ENCODE measurements around the gene DNM2. TPM values are rescaled to one million over a fixed set of nuclear protein-coding genes. Genes with fewer than 3 reads are reported as not detected.
A peak's percentile ranks its signal among the peaks of the same experiment; 100 is the strongest.

Gene DNM2
- total and polyA plus RNA-seq, 2 of the 13 experiments (the other 11 are each of a cell fraction or from before 2014, with no cell fraction given): 41.7 to 59.8 TPM

GRCh38 chr19:10769533-10770491, 51.9 kb downstream of the DNM2 start (continued):
- no peak for TF ChIP-seq SRF (IDR thresholded peaks at IDR 0.05; ENCODE audit: low read depth, low read length)
- TF ChIP-seq, protein P1, sequence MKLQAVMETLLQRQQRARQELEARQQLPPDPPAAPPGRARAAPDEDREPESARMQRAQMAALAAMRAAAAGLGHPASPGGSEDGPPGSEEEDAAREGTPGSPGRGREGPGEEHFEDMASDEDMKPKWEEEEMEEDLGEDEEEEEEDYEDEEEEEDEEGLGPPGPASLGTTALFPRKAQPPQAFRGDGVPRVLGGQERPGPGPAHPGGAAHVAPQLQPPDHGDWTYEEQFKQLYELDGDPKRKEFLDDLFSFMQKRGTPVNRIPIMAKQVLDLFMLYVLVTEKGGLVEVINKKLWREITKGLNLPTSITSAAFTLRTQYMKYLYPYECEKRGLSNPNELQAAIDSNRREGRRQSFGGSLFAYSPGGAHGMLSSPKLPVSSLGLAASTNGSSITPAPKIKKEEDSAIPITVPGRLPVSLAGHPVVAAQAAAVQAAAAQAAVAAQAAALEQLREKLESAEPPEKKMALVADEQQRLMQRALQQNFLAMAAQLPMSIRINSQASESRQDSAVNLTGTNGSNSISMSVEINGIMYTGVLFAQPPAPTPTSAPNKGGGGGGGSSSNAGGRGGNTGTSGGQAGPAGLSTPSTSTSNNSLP (IDR thresholded peaks at IDR 0.05; ENCODE audit: low read depth, low read length): no peak
- no peak for TF ChIP-seq TOE1 (CRISPR knock-in tag; IDR thresholded peaks at IDR 0.05)
- peak; percentile 13; the same call in 1 of the 2 replicates for TF ChIP-seq TBX2 (CRISPR knock-in tag; IDR thresholded peaks at IDR 0.05; ENCODE audit: borderline replicate concordance)
- TF ChIP-seq RFXAP (CRISPR knock-in tag; IDR thresholded peaks at IDR 0.05; ENCODE audit: borderline replicate concordance): no peak
- no peak for TF ChIP-seq MIER2 (CRISPR knock-in tag; IDR thresholded peaks at IDR 0.05)
- TF ChIP-seq ATF7-NPFF (CRISPR knock-in tag; IDR thresholded peaks at IDR 0.05; ENCODE audit: low read depth): no peak
- TF ChIP-seq ELF3 (CRISPR knock-in tag; IDR thresholded peaks at IDR 0.05): peak; percentile 4; the same call in 1 of the 2 replicates
- TF ChIP-seq TAF15 (IDR thresholded peaks at IDR 0.05; ENCODE audit: low read depth, low read length, poor library complexity, severe bottlenecking): no peak
- TF ChIP-seq ZFAT (CRISPR knock-in tag; conservative IDR thresholded peaks at IDR 0.05): no peak
- TF ChIP-seq HNRNPL (IDR thresholded peaks at IDR 0.05; ENCODE audit: low read depth, low read length): no peak
- no peak for TF ChIP-seq PCBP1 (IDR thresholded peaks at IDR 0.05; ENCODE audit: borderline replicate concordance, low read depth, low read length)
- no peak for TF ChIP-seq MAF1 (CRISPR knock-in tag; IDR thresholded peaks at IDR 0.05; ENCODE audit: borderline replicate concordance)
- peak; percentile 23; the same call in 1 of the 2 replicates for TF ChIP-seq SKIL (CRISPR knock-in tag; IDR thresholded peaks at IDR 0.05; ENCODE audit: borderline replicate concordance)
- TF ChIP-seq, protein P2, sequence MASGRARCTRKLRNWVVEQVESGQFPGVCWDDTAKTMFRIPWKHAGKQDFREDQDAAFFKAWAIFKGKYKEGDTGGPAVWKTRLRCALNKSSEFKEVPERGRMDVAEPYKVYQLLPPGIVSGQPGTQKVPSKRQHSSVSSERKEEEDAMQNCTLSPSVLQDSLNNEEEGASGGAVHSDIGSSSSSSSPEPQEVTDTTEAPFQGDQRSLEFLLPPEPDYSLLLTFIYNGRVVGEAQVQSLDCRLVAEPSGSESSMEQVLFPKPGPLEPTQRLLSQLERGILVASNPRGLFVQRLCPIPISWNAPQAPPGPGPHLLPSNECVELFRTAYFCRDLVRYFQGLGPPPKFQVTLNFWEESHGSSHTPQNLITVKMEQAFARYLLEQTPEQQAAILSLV (CRISPR knock-in tag; IDR thresholded peaks at IDR 0.05; ENCODE audit: borderline replicate concordance): no peak
- no peak for TF ChIP-seq CAMTA2 (CRISPR knock-in tag; IDR thresholded peaks at IDR 0.05; ENCODE audit: borderline replicate concordance)
- TF ChIP-seq, protein P3, sequence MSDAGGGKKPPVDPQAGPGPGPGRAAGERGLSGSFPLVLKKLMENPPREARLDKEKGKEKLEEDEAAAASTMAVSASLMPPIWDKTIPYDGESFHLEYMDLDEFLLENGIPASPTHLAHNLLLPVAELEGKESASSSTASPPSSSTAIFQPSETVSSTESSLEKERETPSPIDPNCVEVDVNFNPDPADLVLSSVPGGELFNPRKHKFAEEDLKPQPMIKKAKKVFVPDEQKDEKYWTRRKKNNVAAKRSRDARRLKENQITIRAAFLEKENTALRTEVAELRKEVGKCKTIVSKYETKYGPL (CRISPR knock-in tag; IDR thresholded peaks at IDR 0.05): no peak
- peak; percentile 40; the same call in 1 of the 2 replicates for TF ChIP-seq TARDBP (CRISPR knock-in tag; IDR thresholded peaks at IDR 0.05)
- TF ChIP-seq DNMT1 (CRISPR knock-in tag; IDR thresholded peaks at IDR 0.05): no peak
- TF ChIP-seq, protein P4, sequence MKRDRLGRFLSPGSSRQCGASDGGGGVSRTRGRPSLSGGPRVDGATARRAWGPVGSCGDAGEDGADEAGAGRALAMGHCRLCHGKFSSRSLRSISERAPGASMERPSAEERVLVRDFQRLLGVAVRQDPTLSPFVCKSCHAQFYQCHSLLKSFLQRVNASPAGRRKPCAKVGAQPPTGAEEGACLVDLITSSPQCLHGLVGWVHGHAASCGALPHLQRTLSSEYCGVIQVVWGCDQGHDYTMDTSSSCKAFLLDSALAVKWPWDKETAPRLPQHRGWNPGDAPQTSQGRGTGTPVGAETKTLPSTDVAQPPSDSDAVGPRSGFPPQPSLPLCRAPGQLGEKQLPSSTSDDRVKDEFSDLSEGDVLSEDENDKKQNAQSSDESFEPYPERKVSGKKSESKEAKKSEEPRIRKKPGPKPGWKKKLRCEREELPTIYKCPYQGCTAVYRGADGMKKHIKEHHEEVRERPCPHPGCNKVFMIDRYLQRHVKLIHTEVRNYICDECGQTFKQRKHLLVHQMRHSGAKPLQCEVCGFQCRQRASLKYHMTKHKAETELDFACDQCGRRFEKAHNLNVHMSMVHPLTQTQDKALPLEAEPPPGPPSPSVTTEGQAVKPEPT (CRISPR knock-in tag; IDR thresholded peaks at IDR 0.05; ENCODE audit: low read depth): no peak
- TF ChIP-seq ZNF749 (CRISPR knock-in tag; IDR thresholded peaks at IDR 0.05; ENCODE audit: borderline replicate concordance): no peak

All from HepG2 (cell line).